ENCODE data around the gene SNRPD1. TPM values are rescaled to one million over a fixed set of nuclear protein-coding genes. Genes with fewer than 3 reads are reported as not detected.
"Not testable (repeated sequence)": the region's sequence is repeated elsewhere in the genome, so short reads cannot be mapped to it uniquely, and the experiment has no call there.

Gene SNRPD1
- total RNA-seq, 1 donor from 2014 or later: 12.4 TPM

DNA sequence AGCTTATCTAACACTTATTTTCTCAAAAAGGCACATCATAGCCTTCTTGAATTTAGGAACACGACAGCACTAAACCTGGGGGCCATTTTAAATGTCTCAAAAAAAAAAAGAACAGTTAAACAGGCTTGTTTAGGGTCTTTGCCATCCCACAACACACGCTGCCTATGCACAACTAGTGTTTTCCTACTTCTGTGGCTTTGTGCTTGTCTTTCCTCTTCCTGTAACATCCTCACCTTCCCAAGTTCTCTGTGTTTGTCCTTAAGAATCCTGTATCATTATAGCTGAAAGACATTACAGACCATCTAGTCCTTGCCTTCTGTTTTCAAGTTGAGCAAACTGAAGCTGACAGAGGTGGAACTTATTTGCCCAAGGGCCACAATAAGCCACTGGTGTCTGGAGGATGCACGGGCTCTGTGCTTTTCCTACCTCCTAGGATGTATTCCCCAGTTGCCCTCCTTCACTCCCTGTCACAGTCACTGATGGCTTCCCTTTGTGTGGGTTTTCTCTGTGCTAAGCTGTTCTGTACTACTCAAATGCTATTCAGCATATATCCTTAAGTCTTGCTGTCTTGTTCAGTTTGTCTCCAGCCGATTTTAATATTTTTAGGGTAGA is 22.6 kb downstream of the SNRPD1 start:
- DNase-seq (ENCODE audit: low read depth) (no peak), FAIRE-seq (no peak)
- Histone ChIP-seq H3K4me3 (ENCODE audit: low read depth, low read length) (no peak overlapping the region), H3K27me3 (ENCODE audit: control insufficient read depth, insufficient read depth, low read length) (no peaks in the 10 kb centered on the region), H3K36me3 (ENCODE audit: control insufficient read depth, insufficient read depth, low read length) (peaks cover 1% of the 10 kb centered on the region)
- TF ChIP-seq, protein P1, sequence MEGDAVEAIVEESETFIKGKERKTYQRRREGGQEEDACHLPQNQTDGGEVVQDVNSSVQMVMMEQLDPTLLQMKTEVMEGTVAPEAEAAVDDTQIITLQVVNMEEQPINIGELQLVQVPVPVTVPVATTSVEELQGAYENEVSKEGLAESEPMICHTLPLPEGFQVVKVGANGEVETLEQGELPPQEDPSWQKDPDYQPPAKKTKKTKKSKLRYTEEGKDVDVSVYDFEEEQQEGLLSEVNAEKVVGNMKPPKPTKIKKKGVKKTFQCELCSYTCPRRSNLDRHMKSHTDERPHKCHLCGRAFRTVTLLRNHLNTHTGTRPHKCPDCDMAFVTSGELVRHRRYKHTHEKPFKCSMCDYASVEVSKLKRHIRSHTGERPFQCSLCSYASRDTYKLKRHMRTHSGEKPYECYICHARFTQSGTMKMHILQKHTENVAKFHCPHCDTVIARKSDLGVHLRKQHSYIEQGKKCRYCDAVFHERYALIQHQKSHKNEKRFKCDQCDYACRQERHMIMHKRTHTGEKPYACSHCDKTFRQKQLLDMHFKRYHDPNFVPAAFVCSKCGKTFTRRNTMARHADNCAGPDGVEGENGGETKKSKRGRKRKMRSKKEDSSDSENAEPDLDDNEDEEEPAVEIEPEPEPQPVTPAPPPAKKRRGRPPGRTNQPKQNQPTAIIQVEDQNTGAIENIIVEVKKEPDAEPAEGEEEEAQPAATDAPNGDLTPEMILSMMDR (IDR thresholded peaks at IDR 0.05; ENCODE audit: insufficient read depth, low read length, severe bottlenecking): no peak

DNA sequence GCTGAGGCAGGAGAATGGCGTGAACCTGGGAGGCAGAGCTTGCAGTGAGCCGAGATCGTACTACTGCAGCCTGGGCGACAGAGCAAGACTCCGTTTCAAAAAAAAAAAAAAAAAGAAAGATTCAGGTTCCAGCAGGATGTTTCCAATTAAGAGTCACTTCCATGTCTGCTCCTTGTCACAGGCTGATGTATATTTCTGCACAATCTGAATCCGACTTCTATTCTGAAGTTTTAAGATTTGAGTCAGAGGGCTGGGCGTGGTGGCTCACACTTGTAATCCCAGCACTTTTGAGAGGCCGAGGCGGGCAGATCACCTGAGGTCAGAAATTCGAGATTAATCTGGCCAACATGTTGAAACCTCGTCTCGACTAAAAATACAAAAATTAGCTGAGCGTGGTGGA is 24.7 kb downstream of the SNRPD1 start:
- Histone ChIP-seq H3K27me3 (ENCODE audit: control insufficient read depth, insufficient read depth, low read length) (no peaks in the 10 kb centered on the region), H3K4me3 (ENCODE audit: low read depth, low read length) (no peak overlapping the region), H3K36me3 (ENCODE audit: control insufficient read depth, insufficient read depth, low read length) (peaks cover 1% of the 10 kb centered on the region)
- TF ChIP-seq, protein P1 (IDR thresholded peaks at IDR 0.05; ENCODE audit: insufficient read depth, low read length, severe bottlenecking): no peak
- DNase-seq (ENCODE audit: low read depth): no peak
- FAIRE-seq: no peak

DNA sequence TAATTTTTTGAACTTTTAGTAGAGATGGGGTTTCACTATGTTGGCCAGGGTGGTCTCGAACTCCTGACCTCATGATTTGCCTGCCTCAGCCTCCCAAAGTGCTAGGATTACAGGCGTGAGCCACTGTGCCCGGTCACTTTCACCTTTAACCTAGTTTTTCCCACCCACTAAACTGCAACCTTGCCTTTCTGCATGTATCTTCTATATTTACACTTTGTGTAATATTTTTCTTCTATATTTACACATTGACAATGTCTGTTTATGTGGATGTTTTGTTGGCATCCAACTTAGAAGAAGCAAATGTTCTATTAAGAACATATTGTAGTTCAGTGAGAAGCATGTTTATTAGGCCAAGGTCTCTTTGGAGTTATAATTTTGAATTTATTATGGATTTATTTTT is 26.7 kb downstream of the SNRPD1 start:
- Histone ChIP-seq H3K36me3 (ENCODE audit: control insufficient read depth, insufficient read depth, low read length) (peaks cover 1% of the 10 kb centered on the region), H3K27me3 (ENCODE audit: control insufficient read depth, insufficient read depth, low read length) (no peaks in the 10 kb centered on the region), H3K4me3 (ENCODE audit: low read depth, low read length) (no peak overlapping the region)
- DNase-seq (ENCODE audit: low read depth) (no peak), FAIRE-seq (no peak)
- TF ChIP-seq, protein P1 (IDR thresholded peaks at IDR 0.05; ENCODE audit: insufficient read depth, low read length, severe bottlenecking): no peak

DNA sequence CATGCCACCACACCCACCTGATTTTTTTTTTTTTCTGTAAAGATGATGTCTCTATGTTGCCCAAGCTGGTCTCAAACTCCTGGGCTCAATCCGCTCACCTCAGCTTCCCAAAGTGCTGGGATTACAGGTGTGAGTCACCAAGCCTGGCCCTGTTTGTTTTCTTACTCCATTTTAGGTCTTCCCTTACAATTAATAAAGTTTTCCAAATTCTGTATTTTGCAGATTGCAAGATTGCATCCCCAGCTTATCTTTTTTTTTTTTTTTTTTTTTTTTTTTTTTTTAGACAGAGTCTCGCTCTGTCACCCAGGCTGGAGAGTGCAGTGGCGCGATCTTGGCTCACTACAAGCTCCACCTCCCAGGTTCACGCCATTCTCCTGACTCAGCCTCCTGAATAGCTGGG is 28.3 kb downstream of the SNRPD1 start:
- FAIRE-seq; DNase-seq (ENCODE audit: low read depth); H3K36me3 ChIP-seq (ENCODE audit: control insufficient read depth, insufficient read depth, low read length); H3K27me3 ChIP-seq (ENCODE audit: control insufficient read depth, insufficient read depth, low read length); H3K4me3 ChIP-seq (ENCODE audit: low read depth, low read length): not testable (repeated sequence)

DNA sequence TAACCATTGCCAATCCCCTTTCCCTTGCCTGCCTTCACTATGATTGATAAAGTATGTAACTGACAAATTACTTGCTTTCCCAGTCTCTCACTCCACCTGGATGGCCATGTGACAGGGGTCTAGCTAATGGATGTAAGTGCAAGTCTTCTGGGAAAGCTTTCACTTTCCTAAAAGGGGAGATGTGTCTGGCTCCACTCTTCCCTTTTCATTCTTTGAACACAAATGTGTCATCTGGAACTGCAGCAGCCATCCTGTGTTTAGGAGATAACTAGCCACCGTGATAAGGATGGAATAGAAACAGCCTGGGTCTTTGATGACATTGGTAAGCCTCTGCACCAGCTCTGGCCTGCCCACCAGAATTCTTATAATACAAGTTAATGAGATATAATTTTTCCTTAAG is 38.2 kb downstream of the SNRPD1 start:
- no peak overlapping the region for H3K4me3 ChIP-seq (ENCODE audit: low read depth, low read length)
- TF ChIP-seq, protein P1 (IDR thresholded peaks at IDR 0.05; ENCODE audit: insufficient read depth, low read length, severe bottlenecking): no peak
- DNase-seq (ENCODE audit: low read depth) (no peak), FAIRE-seq (no peak)
- no peaks in the 10 kb centered on the region for H3K27me3 ChIP-seq (ENCODE audit: control insufficient read depth, insufficient read depth, low read length)
- peaks cover 1% of the 10 kb centered on the region for H3K36me3 ChIP-seq (ENCODE audit: control insufficient read depth, insufficient read depth, low read length)

DNA sequence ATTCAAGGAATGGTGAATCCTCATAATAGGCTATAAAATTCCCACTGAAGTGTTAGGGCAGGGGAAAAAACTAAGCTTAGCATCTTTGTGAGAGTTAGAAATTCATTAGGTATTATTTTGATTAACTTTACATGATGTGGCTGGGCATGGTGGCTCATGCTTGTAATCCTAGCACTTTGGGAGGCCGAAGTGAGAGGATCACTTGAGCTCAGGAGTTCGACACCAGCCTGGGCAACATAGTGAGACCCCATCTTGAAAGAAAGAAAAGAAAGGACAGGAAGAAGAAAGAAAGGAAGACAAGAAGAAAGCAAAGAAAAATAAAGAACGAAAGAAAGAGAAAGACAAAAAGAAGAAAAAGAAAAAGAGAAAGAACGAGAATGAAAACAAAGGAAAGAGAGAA is 40.0 kb downstream of the SNRPD1 start:
- Histone ChIP-seq H3K36me3 (ENCODE audit: control insufficient read depth, insufficient read depth, low read length) (peaks cover 1% of the 10 kb centered on the region), H3K27me3 (ENCODE audit: control insufficient read depth, insufficient read depth, low read length) (no peaks in the 10 kb centered on the region), H3K4me3 (ENCODE audit: low read depth, low read length) (no peak overlapping the region)
- no peak for FAIRE-seq
- DNase-seq (ENCODE audit: low read depth): no peak
- TF ChIP-seq, protein P1 (IDR thresholded peaks at IDR 0.05; ENCODE audit: insufficient read depth, low read length, severe bottlenecking): no peak
